CD14-positive monocyte (primary cell): ENCODE data around the gene TMSB15A. TPM values are rescaled to one million over a fixed set of nuclear protein-coding genes. Genes with fewer than 3 reads are reported as not detected.

Source experiments
- polyA plus RNA-seq, 3 donors: library from polyadenylated mRNA; depleted of rRNA in 1 of 3; unstranded in 2 of 3; stranded (reverse) in 1 of 3; fragments of 300-500 nt in 2 of 3; fragments of >200 nt in 1 of 3; fragmentation: Illumina TruSeq in 2 of 3; gene quantifications; 1 replicate in 2 of 3; 2 replicates in 1 of 3; pipeline ENCODE4 v1.2.3, GENCODE V29; 2012 to 2021

The TMSB15A gene
- polyA plus RNA-seq, 3 donors, result not detected

Other genes starting within 250 kb of the TMSB15A start
- gene NXF2B, start 76.7 kb downstream of the TMSB15A start, polyA plus RNA-seq, result not detected
- gene TCP11X2, start 44.9 kb downstream of the TMSB15A start, polyA plus RNA-seq, result not detected
- 10 to 100 TPM in 1 of 3 donors, 1 to 10 TPM in 2; 5.2 to 10.6 (median 5.4) TPM for gene ARMCX5, start 82.8 kb upstream of the TMSB15A start, polyA plus RNA-seq
- gene GPRASP1, start 134.7 kb upstream of the TMSB15A start, polyA plus RNA-seq, result under 1 TPM in 2 of 3 donors, not detected in 1; 0.03 to 0.47 TPM
- under 1 TPM; 0.23 to 0.66 (median 0.48) TPM for gene GPRASP2, start 195.7 kb upstream of the TMSB15A start, polyA plus RNA-seq
- under 1 TPM; 0.03 to 0.08 (median 0.04) TPM for gene GPRASP3, start 204.0 kb upstream of the TMSB15A start, polyA plus RNA-seq